Activated CD4-positive, alpha-beta T cell treated with anti-CD3 and anti-CD28 coated beads for 24 hours (primary cell): ENCODE measurements around the gene FREM1.

Source experiments
- DNase-seq, 2 donors: peaks; one replicate each; pipeline ENCODE4 v3.0.0-alpha.2; 2020; ENCODE audit warnings: low read depth in 2 of 2

The FREM1 gene

DNA sequence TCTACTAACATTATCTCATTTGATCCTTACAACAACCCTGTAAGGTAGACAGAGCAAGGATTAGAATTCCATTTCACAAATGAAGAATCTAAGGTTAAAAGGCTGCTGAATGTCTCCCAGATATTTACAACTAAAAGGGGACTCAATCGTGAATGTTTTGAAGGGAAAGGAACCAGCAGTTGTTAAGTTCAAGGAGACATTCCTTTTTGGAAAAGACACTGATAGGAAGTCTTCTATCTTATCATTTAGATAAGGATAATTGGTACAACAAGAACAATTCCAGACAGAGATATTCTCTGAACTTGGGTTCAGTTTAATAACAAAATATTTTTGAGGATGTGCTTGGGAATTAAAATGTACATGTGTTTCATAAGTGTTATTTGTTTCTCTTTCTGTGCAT is 150.2 kb downstream of the FREM1 start:
- DNase-seq: no peak

DNA sequence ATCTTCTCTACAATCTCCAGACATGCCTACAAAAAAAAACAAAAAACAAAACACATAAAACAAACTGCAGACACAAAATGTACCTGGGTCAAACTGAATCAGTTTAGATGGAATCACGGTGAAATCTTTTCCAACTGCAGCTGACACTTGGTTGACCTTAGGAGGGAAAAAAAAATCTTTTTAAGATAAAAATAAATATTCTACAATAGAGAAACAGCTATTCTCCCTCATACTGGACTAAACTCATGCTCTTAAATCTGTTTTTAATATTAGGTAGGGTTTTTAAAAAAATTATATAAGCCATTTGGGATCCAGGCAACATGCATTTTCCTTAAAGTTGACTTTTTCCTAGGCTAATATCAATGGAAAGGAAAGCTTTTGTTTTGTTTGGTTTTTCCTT is 153.9 kb downstream of the FREM1 start:
- DNase-seq: no peak

DNA sequence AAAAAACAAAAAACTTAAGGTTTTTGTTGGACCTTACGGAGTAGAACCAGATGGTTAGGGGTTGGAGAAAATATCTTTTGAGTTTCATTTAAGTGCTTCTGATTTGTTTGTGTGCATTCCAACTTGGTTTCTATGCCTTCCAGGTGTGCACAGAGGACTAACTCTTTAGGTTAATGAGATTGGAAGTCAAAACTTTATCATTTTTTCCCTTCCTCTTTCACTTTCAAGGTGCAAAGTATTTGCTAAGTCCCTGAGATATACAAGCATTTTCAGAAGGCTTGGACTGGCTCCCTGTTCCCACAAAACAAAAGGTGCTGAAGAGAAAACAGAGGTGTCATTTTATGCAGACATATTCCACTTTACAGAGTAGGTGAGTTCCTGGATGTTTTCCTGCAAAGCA is 157.4 kb downstream of the FREM1 start:
- DNase-seq: no peak

DNA sequence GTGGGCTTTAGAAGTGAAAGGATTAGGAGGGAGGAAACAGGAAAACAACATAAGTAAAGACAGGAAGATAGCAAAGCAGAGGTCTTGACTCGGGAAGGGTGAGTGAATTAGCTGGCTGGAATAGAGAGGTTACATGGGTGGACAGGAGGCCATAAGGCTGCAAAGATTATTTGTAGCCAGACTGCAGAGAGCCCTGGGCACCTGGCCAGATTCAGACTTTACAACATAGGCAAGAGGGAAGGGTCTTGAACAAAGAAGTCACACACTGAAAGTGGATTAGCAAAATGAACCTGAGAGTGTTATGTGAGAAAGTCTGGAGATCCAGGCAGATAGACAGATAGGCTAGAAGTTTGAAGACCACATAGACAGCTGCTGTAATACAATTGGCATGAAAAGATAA is 158.0 kb downstream of the FREM1 start:
- no peak for DNase-seq

DNA sequence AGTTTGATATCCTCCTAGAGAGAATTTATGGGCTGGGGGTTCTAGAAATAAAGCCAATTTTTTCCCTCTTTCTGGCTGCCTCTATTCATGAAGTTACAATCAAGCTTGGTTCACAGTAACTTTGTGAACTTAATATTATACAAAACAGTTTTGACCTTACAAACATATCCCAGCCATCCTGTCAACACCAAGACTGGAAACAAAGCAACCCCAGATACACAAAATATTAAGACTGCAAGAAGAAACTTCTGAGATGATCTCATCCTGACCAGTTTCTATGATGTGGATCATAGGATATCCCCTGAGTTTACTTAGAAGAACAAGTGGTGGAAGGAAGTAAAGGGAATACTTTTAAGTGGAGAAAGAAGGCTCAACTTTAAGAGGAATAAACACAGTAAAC is 159.4 kb downstream of the FREM1 start:
- DNase-seq: no peak

DNA sequence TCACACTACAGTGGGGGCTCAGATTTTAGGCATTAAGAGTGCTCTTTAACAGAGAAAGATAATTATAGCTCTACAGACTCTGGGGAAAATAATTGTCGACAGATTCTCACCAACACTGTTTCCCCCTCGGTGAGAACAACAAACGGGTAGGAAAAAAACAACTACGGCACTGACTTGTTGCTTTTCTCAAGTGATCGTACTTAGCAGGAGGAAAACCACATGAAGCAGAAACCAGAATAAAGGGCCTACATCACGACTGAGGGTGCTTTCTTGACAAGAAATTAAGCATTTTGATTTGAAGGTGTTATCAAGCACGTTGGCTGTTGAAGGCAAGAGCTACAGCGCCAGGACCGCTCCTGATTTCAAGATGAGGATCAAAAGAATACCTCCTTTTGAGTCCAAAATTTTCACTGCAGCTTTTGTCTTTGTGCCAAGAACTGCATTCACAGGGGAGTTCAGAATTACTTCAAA is 160.5 kb downstream of the FREM1 start:
- DNase-seq: no peak

DNA sequence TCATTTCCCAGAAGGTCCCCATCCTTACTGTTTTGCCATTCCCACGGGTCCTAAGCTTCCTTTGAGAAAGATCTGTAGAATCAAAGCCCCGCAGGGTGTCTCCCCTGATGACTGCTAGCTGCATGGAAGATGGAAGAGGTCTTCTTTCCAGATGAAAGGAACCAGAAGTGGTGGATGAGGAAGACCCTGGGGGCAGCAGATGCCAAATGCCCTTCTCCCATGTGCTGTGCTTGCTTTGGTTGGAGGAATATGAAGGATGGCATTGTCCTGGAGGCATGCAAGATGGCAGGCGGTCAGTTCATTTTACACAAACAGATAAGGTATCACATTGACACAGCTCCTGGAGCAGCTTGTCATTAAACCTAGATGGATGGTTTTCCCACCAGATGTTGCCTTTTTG is 161.9 kb downstream of the FREM1 start:
- DNase-seq: no peak

DNA sequence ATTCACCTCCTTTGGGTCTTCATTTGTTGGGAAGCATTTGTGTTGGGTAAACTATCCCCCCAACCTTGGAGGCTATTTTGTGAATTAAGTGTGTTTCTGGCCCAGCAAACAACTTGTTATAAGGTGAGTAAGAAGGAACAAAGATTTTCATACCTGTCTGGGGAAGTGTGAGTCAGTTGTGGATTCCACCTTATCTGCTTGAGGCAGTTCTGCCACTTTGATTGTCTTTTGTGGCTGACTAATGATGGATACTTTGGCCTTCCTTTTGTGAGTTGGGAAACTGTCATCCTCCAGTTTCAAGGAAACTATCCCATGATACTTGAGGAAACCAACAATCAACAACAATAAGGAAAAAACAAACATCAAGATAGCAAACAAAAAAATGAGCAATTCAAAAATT is 163.1 kb downstream of the FREM1 start:
- no peak for DNase-seq

DNA sequence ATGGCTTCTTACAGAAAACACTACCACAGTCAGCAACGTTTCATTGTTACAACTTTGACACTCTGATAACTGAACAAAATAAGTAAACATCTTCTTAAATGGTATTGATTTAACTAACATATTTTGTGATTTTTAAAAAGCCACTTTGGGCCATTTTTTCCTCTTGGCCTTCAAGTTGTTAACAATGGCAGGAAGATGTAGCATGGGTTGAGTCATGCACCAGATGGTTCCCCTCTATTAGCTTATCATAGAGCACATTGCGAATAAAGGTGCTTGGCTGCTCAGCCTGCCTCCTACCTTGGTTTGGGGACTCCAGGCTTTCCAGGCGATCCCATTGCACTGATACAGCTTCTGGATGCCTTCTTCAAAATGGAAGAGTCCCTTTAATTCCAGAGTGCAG is 163.6 kb downstream of the FREM1 start:
- no peak for DNase-seq

DNA sequence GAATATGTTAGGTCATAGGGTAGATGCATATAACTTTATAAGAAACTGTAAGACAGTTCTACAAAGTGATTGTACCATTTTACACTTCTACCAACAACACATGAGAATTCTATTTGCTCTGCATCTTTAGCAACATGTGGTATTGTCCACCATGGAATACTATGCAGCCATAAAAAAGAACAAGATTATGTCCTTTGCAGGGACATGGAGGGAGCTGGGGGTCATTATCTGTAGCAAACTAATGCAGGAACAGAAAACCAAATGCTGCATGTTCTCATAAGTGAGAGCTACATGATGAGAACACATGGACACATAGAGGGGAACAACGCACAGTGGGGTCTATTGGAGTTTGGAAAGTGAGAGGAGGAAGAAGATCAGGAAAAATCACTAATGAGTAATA is 165.5 kb downstream of the FREM1 start:
- no peak for DNase-seq

DNA sequence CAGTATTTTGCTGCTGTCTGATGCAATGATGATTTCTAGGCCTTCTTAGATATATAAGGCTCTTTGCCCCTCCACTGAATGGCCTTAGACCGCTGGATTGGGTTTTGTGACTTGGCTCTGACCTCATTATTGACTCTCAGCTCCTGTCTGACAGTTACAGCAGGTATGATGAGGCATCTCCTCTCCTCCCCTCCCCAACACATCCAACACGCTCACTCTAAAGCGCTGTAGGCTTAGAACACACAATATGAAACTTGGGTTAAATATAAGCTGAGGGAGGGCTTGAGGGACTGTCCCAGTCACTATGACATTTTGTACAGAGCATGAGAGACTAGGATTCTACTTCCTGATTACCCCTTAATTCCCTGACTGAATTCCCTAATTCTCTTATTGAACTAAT is 168.9 kb downstream of the FREM1 start:
- DNase-seq: no peak

DNA sequence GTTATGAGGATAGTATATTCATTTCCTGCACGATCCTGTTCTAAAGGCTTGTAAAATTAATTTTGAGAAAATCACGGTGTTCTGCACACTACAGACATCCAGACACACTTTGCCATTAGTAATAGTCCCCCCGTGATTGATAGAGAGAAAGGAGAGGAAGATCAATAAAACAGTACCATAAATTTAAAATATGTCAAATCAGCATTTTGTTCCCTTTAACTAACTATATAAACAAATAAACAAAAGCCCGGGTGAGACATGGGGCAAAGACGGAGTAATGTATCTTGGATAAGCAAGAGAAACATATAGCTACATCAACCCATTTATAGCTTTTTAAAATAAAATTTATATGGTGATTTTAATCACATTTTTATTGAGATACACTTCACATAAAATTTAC is 177.1 kb downstream of the FREM1 start:
- DNase-seq: no peak

DNA sequence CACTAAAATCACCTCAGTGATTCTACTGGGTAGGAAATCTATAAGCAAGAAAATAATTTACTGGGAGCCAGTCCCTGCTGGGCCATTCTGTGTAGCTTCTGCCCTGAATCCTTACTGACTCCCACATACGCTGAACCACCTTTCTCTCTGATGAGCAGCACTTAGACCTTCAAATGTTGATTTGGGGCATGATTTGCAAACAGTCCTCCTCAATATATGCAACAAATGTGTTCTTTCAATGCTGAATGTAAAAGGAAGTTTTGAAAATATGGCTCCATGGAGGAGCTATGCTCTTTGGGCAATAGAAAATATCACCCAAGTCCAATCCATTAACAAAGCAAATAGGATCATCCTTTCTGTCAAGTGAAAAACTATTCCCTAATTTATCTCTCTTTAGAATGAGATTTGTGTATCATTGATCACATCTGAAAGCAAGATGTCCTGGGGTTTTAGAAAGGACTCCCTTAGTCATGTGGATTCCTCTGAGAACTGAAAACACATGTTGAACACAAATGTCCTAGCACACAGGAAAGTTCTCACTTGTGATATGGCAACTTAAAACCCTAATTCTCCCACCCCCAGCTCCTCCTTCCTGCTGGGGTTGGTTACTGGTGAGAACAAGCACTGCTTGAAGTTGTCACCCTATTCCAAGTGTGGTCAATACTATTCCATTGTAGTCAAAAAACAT is 178.8 kb downstream of the FREM1 start:
- no peak for DNase-seq

DNA sequence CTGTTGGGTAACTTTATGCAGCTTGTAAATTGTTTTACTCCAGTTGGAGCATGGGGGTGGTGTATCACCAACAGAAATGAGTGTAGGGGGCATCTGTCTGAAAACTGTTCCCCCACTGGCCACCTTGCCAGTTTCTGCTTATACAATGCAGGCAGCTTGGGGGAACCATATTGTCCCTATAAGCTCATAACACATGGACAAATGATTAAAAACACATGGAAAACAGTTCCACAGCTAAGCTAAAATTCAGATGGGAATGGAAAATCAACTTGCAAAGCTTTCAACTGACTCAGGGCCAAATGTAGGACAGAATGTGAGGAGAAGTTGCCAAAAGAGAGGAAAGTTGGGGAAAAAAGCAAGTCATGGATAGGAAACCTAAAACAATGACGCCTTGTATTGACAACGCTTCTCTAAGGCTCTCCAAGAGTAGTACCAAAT is 179.7 kb downstream of the FREM1 start:
- DNase-seq: no peak

DNA sequence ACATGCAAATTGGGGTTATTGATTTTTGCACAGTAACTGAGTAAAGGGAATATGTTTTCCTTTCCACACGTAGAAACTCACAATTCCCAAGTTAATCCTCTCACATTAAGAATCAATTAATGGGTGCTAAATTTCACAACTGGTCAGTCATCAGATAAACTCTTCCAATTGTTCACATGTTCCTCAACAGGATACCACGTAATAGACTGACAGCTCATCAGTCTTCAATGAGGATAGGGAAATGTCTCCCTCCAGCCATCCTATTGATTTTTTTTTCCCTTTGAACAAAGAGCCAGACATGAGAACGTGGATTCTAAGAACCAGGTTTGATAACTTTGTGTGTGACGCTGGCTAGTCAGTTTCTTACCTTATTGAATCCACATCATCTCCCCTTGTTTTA is 186.9 kb downstream of the FREM1 start:
- no peak for DNase-seq

DNA sequence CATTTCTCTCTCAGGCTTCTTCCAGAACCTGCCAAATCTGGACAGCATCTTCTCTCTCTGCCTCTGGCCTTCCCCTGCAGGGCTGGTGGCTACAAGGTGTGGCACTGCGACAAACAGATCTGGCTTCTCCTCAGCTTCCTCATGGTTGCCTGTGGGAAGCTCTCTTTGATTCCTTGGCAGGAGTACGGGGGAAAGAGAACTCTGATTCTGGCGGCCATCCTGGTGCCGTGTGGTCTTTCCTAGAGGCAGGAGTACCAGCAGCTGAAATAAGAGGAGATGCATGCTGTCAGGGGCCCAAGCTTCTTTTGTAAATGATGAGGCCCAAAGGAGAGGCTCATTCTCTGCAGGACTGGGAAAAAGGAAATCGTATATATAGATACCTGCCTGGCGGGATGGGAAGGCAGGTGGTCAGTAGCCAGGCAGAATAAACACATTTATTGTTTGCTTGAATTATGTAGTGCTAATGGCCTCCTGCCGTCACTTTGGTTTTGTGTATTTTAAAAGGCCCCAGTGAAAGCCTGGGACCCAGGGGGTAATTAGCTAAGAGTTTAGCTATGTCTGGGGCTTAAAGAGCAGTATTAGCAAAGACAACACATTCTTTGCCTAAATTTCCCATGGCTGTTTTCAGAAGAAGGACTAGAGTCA is 187.7 kb downstream of the FREM1 start, which contains the start of gene CER1:
Gene CER1 (minus strand): TSS at position 343 of the 645 bp plus-strand sequence. CDS start 61 bp downstream, at position 282.
- DNase-seq: no peak

DNA sequence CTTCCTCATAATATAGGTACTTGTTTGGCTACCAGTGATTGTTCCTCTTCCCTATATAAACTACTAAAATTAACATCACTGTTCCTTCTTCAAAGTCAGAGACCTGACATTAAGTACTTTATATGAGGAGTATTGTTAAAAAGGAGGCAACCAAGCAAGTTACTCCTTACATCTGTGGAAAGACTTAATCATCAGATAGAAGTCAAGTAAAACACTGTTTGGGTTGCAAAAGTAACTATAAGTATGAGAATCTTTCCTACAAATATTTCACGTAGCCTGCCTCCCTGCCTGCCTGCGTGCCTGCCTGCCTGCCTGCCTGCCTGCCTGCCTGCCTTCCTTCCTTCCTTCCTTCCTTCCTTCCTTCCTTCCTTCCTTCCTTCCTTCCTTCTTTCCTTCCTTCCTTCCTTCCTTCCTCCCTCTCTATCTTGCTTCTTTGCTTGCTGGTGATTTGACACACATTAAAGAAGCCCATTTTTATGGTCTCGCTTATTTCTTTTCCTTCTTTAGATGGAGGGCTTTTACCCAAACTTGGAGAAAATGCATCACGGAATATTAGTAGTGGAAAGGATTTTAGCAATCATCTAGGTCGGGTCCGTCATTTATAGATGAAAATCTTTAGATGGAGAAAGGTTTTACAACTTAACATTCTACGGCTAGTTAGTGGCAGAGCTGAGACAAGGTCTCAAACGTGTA is 190.9 kb downstream of the FREM1 start:
- no peak for DNase-seq

DNA sequence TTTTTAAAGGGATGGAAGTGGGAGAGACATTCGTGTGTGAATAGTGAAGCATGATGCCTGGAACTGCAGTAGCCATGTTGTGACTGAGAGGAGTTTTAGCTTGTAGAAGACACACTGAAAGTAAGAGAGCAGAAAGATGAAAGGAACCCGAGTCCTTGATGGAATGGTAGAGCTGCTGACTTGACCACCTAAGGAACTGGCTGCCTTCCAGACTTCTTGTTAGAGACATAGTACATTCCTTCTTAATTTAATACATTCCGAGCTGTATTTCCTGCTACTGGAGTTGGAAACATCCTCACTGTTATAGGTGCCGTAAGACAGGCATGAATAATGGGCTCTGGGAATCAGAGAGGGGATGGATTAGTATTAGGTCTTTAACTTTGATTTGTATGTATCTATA is 195.1 kb downstream of the FREM1 start:
- DNase-seq: no peak

DNA sequence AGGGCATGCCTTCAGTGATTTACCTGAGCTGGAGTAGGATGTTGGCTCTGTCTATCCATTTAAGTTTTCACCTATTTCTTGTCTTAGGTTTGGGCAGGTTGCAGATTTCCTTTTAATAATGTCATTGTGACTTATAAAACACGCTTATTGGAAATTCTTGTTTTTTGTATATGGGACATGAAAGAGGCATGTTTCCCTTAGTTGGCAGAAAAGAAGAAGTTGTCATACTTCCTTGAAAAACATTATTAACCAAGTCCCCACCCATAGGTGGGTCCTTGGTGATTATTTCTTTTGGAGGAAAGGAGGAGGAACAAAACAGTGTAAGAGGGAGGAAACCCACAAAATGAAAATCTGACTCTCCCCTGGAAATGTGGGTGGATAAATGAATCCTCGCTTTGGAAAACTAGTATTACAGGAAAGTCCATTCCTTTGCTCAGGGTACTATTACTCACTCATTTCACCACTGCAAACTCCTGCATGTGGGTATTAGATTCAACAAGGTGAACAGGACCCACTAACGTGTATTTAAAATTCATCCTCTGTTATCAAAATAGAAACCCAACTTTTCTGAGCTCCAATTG is 197.0 kb downstream of the FREM1 start:
- DNase-seq: no peak

DNA sequence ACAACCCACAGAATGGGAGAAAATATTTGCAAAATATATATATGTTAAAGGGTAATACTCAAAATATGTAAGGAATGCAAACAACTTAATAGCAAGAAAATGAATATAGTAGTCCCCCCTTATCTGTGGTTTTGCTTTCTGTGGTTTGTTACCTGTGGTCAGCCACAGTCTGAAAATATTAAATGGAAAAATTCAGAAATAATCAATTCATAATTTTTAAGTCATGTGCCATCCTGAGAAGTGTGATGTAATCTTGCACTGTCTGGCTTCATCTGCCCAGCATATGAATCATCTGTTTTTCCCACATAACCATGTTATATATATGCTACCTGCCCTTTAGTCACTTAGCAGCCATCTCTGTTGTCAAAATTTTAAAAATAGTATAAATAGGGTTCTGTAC is 199.4 kb downstream of the FREM1 start:
- no peak for DNase-seq

DNA sequence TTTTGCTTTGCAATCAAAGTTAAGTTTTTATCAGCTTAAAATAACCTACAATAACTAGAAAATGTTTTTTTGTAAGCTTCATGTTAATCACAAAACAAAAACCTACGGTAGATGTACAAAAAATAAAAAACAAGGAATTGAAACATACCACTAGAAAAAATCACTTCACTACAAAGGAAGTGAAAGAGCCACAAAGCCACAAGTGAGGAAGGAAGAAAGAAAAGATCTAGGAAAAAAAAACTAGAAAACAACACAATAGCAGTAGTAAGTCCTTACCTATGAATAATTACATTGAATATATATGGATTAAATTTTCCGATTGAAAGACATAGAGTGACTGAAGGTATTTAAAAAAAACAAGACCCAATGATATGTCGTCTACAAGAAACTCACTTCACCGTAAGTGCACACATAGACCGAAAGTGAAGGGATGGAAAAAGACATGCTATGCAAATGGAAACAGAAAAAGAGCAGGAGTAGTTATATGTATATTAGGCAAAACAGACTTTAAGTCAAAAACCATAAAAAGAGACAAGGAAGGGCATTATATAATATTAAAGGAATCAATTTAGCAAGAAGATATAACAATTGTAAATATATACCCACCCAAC is 203.6 kb downstream of the FREM1 start:
- DNase-seq: no peak

DNA sequence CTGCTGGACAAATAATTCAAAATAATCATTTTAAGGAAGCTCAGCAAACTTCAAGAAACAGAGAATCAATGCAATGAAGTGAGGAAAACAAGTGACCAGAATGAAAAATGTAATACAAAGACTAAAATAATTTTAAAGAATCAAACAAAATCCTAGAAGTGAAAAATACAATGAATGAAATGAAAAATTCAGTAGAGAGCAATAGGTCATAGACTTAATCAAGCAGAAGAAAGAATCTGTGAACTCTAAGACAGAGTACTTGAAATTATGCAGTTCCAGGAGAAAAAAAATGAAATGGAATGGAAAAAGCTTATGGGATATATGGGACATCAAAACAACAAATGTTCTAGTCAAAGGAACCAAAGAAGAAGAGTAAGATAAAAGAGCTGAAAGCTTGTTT is 205.1 kb downstream of the FREM1 start:
- DNase-seq: no peak
